ENCODE data around the gene TYW3.

The TYW3 gene

GRCh38 chr1:74799119-74799657 lies 66.2 kb downstream of the TYW3 start:
- ChIA-PET CTCF (no interaction called here), POLR2A (ENCODE audit: low non-redundant PET) (no interaction called here)
- no peak for TF ChIP-seq CTCF (conservative IDR thresholded peaks at IDR 0.05; ENCODE audit: low read depth)
- no peak for DNase-seq (ENCODE audit: low spot score)
- H3K27ac ChIP-seq, result no peak overlapping the region

- no peak for DNase-seq (ENCODE audit: low spot score)
- no peak for TF ChIP-seq CTCF (conservative IDR thresholded peaks at IDR 0.05; ENCODE audit: low read depth)
- no peak overlapping the region for H3K27ac ChIP-seq
- ChIA-PET POLR2A (ENCODE audit: low non-redundant PET) (no interaction called here), CTCF (no interaction called here)
Measured at GRCh38 chr1:74811436-74812179, 78.7 kb downstream of the TYW3 start.

GRCh38 chr1:74812180-74812541 lies 79.2 kb downstream of the TYW3 start:
- no peak for TF ChIP-seq CTCF (conservative IDR thresholded peaks at IDR 0.05; ENCODE audit: low read depth)
- ChIA-PET CTCF (no interaction called here), POLR2A (ENCODE audit: low non-redundant PET) (no interaction called here)
- no peak overlapping the region for H3K27ac ChIP-seq
- DNase-seq (ENCODE audit: low spot score), result no peak
